Astrocyte of the cerebellum (primary cell): ENCODE data around the gene ANGPTL8.
A peak's percentile ranks its signal among the peaks of the same experiment; 100 is the strongest.

Source experiments
- DNase-seq: peaks from one replicate; pipeline ENCODE4 v3.0.0-alpha.2; 2011; ENCODE audit warnings: low read depth
- H3K4me3 ChIP-seq: 2 replicates; pipeline ENCODE4 v1.5.1; 2011; ENCODE audit warnings: mild to moderate bottlenecking, low read depth, low read length, moderate library complexity
- CTCF ChIP-seq: IDR thresholded peaks from 2 replicates; pipeline ENCODE4 v1.5.1; 2012; ENCODE audit warnings: low read length, low read depth, moderate library complexity, mild to moderate bottlenecking; ENCODE audit errors: missing control alignments
- in situ Hi-C: cut with HindIII; loops from 2 replicates; pipeline ENCODE4 v1.10.0; 2017; ENCODE audit warnings: low sequenced_read_pairs

The ANGPTL8 gene

GRCh38 chr19:11269408-11269807 lies 30.0 kb downstream of the ANGPTL8 start:
- DNase-seq: no peak
- H3K4me3 ChIP-seq: no peak overlapping the region
- in situ Hi-C loops: no loop called here

GRCh38 chr19:11273296-11273695 lies 33.9 kb downstream of the ANGPTL8 start:
- TF ChIP-seq CTCF: no peak
- DNase-seq: no peak
- in situ Hi-C loops: no loop called here
- no peak overlapping the region for H3K4me3 ChIP-seq

More at GRCh38 chr19:11269408-11269807, 30.0 kb downstream of the ANGPTL8 start:
- no peak for TF ChIP-seq CTCF

- no peak for DNase-seq
- in situ Hi-C loops: no loop called here
- H3K4me3 ChIP-seq: no peak overlapping the region
- TF ChIP-seq CTCF: no peak
Measured at GRCh38 chr19:11273989-11274388, 34.6 kb downstream of the ANGPTL8 start.

- TF ChIP-seq CTCF: no peak
- no peak for DNase-seq
- in situ Hi-C loops: no loop called here
- no peak overlapping the region for H3K4me3 ChIP-seq
Measured at GRCh38 chr19:11274533-11275086, 35.2 kb downstream of the ANGPTL8 start.

GRCh38 chr19:11278670-11279069 lies 39.3 kb downstream of the ANGPTL8 start:
- DNase-seq: no peak
- in situ Hi-C loops: no loop called here
- no peak overlapping the region for H3K4me3 ChIP-seq
- no peak for TF ChIP-seq CTCF

- TF ChIP-seq CTCF: no peak
- in situ Hi-C loops: no loop called here
- DNase-seq: peak; percentile 23
- H3K4me3 ChIP-seq: no peak overlapping the region
Measured at GRCh38 chr19:11279505-11280236, 40.3 kb downstream of the ANGPTL8 start.
